ENCODE measurements around the gene ADAMTS9. TPM values are rescaled to one million over a fixed set of nuclear protein-coding genes. Genes with fewer than 3 reads are reported as not detected.

The ADAMTS9 gene
- total and polyA plus RNA-seq, 10 of the 15 experiments (the other 5 are each of a cell fraction or from before 2014, with no cell fraction given) = 0.08 TPM; not detected in 9

GRCh38 chr3:64575211-64575844 lies 112.5 kb downstream of the ADAMTS9 start:
- DNase-seq (ENCODE audit: low read depth, low spot score) = no peak
- ChIA-PET CTCF (interaction anchor here (0.6 to 2.1 kb wide), 6 partner anchors 8 to 1640 kb away, joined by 3 to 7 read pairs (median 4); no protein-coding TSS in a partner anchor), POLR2A (no interaction called here), SMC1A (ENCODE audit: uncharacterized antibody, unreplicated experiment) (interaction anchor here (0.7 to 1.2 kb wide), 2 partner anchors 40 to 41 kb away, joined by 3 to 4 read pairs; no protein-coding TSS in a partner anchor), RAD21 (ENCODE audit: unreplicated experiment) (no interaction called here)
- in situ Hi-C loops (cut with MboI) = no loop called here
- H3K27ac ChIP-seq (ENCODE audit: control insufficient read depth, insufficient read depth) = no peak overlapping the region
- ATAC-seq = peak; percentile 86
- H3K4me2 ChIP-seq (ENCODE audit: control insufficient read depth, insufficient read depth) = no peak overlapping the region
- no peaks in the 10 kb centered on the region for H3K79me2 ChIP-seq (ENCODE audit: control insufficient read depth, insufficient read depth, low read length)
- no peaks in the 10 kb centered on the region for H3K36me3 ChIP-seq (ENCODE audit: control insufficient read depth in 2 of 2, insufficient read depth in 2 of 2, low read length in 1 of 2)
- no peak overlapping the region for H3K4me3 ChIP-seq
- TF ChIP-seq YBX1 (IDR thresholded peaks at IDR 0.05) (no peak), SP1 (IDR thresholded peaks at IDR 0.05; ENCODE audit: low read depth, low read length) (no peak), RAD21 (IDR thresholded peaks at IDR 0.05; ENCODE audit: insufficient read depth, low read depth, low read length) (0 out of 2 replicates have a peak, but pooled peaks have one; percentile 11), NFXL1 (IDR thresholded peaks at IDR 0.05; ENCODE audit: borderline replicate concordance) (peak; percentile 69; the same call in 1 of the 2 replicates), CTCF (IDR thresholded peaks at IDR 0.05 in 2 of 3, conservative IDR thresholded peaks at IDR 0.05 in 1 of 3; ENCODE audit: control insufficient read depth in 2 of 3, extremely low read depth in 1 of 3, insufficient read depth in 1 of 3, low read depth in 3 of 3, low read length in 3 of 3) (peak; percentile 50 to 56 (median 52)), ETV6 (conservative IDR thresholded peaks at IDR 0.05 in 1 of 2, IDR thresholded peaks at IDR 0.05 in 1 of 2; ENCODE audit: borderline replicate concordance in 1 of 2, low read depth in 1 of 2) (0 out of 4 replicates have a peak, but pooled peaks of 1 of the 2 experiments have one; percentile 36)
- whole genome bisulfite sequencing (ENCODE audit: insufficient coverage, insufficient replicate concordance, low lambda C conversion rate, missing lambda C conversion rate) = 58% methylated on average over 2 of the region's 2 CpGs
- H2AFZ ChIP-seq (ENCODE audit: control insufficient read depth, low read depth, low read length) = no peak overlapping the region
- intact Hi-C loops (cut with micrococcal nuclease; ENCODE audit: unreplicated experiment) = no loop called here
- no peak overlapping the region for H3K9ac ChIP-seq (ENCODE audit: control insufficient read depth, insufficient read depth, low read length)
- no peak for FAIRE-seq
- no TSS peak for BruUV-seq (replicated peaks)
- no peaks in the 10 kb centered on the region for H3K27me3 ChIP-seq (replicated peaks in 1 of 2; ENCODE audit: control insufficient read depth in 2 of 2, insufficient read depth in 2 of 2, low read length in 1 of 2)
- no peaks in the 10 kb centered on the region for H3K4me1 ChIP-seq (ENCODE audit: control insufficient read depth, insufficient read depth, low read length)
- no peaks in the 10 kb centered on the region for H3K9me3 ChIP-seq (replicated peaks; ENCODE audit: control insufficient read depth, insufficient read depth, low read length)
- no peaks in the 10 kb centered on the region for H4K20me1 ChIP-seq (ENCODE audit: control insufficient read depth, insufficient read depth)
